IPS-18c (cell line): Measurements from ENCODE around the gene FLT3.
"Not testable (repeated sequence)": the region's sequence is repeated elsewhere in the genome, so short reads cannot be mapped to it uniquely, and the experiment has no call there.

ENCODE experiments used
- H3K4me3 ChIP-seq: 2 replicates; pipeline ENCODE4 v1.7.0; 2013; ENCODE audit warnings: low read depth, mild to moderate bottlenecking, low read length, moderate library complexity; ENCODE audit not compliant: insufficient read depth
- H3K9me3 ChIP-seq: one replicate; pipeline ENCODE4 v1.6.1; 2013; ENCODE audit warnings: mild to moderate bottlenecking, low read length, moderate library complexity; ENCODE audit not compliant: control insufficient read depth, insufficient read depth

FLT3 gene

DNA sequence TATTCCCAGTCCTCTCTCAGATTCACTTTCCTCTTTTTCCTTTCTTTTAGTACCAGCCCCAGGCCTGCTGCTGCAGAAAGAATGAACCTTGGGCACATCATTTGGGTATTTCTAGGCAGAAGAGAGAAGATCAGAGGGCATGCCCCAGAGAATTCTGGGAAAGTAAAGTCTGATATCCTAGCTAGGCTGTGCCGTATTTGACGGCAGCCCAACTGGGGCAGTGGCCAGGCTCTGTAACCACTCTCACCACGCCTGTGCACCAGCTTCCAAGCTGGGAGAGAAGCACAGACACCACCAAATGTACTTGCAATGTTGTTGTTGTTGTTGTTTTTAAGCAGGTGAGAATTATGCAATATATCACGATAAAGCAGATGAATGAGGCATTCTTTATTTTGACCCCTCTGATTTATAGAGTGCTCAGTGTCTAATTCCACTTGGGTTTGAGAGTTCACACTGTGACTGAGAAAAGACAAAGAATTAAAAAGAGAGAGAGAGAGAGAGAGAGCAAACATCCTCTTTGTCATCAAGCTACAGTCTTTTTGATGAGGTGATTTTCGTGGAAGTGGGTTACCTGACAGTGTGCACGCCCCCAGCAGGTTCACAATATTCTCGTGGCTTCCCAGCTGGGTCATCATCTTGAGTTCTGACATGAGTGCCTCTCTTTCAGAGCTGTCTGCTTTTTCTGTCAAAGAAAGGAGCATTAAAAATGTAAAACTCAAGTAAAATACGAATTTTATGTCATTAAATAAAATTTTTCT lies 72.6 kb downstream of the FLT3 start:
- no peak overlapping the region for H3K4me3 ChIP-seq
- H3K9me3 ChIP-seq, result no peaks in the 10 kb centered on the region

DNA sequence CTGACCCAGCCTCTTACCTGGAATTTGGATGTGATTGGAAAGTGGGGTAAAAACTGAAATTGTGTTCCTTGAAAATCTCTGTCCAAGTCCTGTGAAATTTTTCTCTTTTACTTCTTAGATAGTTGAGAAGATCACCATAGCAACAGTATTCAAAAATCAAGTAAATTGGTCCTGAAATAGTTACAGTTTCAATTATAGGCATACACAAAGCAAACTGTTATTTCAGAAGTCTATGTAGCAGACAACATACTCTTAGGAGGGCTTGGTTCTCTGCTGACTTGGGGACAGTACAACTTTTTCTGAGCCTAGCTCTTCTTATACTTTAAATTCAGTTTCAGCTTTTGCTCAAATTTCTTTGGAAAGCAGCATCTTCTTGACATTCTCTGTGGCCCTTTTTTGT lies 73.3 kb downstream of the FLT3 start:
- no peak overlapping the region for H3K4me3 ChIP-seq
- H3K9me3 ChIP-seq, result no peaks in the 10 kb centered on the region

DNA sequence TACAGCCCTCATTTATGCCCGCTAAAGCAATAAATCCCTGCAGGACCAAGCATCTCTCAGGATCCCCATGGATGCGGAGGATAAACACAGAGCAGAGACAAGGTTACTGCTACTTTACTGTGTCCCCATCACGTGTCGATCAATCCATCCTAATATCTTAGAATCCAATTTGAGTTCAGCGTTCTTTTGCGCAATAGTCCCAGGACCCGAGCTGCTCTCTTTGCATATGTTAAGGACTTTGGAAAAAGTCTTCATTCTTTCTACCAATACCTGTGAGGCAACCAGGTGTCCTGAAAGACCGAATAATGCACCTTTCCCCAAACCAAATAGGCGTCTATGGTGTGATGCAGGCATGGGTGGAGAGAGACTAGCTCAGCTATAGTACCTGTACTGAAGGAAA lies 73.9 kb downstream of the FLT3 start:
- Histone ChIP-seq H3K9me3 (no peaks in the 10 kb centered on the region), H3K4me3 (no peak overlapping the region)

DNA sequence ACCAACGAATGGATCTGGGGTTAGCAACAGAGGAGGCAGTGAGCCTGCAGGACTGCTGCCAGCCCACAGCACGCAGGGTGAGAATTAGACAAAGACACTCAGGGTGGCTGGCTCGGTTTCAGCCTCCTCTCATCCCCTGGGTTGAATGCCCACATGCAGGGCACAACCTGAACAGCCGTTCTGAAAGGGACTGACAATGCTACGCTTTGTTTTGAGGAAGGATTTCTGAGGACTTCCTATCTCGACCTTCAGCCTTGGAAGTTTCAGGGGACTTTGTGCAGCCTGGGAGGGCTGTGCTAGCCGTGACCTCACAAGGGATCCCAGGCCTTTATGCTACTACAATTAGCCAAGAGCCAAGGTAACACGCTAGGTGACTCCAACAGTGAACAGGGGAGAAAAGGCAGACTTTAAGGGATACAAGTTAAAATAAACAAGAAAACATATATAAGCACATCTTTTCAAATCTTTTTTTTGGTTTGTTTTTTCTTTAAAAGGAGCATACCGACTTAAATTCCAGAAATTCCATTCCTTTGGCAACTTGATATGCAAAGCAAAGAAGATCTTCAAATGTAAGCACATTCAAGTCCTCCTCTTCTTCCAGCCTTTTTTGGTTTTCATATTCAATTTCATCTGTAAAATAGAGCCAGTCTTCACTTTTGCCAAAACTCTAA lies 77.4 kb downstream of the FLT3 start:
- Histone ChIP-seq H3K4me3 (no peak overlapping the region), H3K9me3 (no peaks in the 10 kb centered on the region)

DNA sequence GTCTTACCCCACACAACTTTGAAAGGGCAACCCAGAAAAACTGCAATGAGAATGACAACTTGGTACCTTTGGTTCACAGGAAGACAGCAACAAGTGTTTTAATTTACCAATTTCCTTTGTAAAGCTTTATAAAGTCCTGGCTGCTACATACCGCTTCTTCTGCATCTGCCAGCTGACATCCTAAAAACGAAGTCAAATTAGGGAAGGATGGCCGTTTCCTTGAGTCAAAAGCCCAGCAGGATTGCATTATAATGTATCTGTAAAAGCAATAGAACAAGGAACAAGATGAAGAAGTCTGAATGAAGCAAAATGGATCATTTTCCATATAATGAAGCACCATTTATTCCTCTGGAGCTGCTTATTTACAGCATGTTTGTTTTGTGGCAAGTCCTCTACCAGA lies 86.1 kb downstream of the FLT3 start:
- Histone ChIP-seq H3K4me3 (no peak overlapping the region), H3K9me3 (no peaks in the 10 kb centered on the region)

DNA sequence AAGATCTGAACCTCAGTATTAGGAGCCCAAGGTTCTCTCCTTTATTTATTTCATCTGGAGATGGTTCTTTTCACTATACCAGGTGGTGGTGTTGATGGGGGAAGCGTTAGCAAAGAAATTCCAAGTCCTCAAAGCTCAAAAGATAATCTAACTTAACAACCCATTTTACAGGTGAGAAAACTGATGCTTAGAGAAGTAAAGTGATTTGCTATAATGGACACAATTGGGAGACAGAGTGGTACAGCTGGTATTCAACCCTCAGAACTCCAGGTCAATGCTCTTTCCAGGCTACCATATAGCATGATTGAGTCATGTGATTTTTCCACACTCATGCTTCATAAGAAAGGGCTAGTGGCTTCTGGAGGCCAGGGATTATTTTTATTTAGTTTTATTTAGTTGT lies 86.9 kb downstream of the FLT3 start:
- H3K4me3 ChIP-seq, result no peak overlapping the region

DNA sequence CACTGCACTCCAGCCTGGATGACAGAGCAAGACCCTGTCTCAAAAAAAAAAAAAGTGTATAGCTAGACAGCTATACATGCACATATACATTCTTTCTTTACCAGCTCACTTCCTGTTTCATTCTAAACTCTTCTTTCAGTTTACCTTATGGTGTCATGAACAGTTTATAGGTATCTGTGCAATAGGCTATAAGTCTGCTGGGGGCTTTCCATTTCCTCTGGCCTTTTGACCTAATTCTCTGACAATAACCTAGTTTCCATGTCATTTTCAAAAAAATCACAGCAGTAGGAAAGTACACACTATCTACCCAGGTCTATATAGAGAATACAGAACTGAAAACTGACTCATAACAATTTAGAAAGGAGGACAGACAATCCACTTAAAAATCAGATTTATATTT lies 87.5 kb downstream of the FLT3 start:
- Histone ChIP-seq H3K9me3 (no peaks in the 10 kb centered on the region), H3K4me3 (no peak overlapping the region)

More for the DNA sequence above, 86.9 kb downstream of the FLT3 start:
- no peaks in the 10 kb centered on the region for H3K9me3 ChIP-seq

DNA sequence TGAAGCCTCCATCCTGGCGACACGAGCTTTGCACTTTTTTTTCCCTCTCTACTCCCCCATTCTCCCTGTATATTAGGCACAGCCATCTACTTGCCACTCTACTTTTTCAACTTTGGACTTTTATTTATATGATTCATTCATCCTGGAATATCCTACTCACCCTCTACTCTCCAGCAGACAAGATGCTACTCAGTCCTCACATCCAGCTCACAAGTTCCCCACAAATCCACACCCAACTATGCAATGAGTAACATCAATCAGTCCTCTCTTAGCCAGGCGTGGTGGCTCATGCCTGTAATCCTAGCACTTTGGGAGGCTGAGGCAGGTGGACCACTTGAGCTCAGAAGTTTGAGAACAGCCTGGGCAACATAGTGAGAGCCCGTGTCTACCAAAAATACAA lies 88.0 kb downstream of the FLT3 start:
- Histone ChIP-seq H3K9me3 (no peaks in the 10 kb centered on the region), H3K4me3 (no peak overlapping the region)

DNA sequence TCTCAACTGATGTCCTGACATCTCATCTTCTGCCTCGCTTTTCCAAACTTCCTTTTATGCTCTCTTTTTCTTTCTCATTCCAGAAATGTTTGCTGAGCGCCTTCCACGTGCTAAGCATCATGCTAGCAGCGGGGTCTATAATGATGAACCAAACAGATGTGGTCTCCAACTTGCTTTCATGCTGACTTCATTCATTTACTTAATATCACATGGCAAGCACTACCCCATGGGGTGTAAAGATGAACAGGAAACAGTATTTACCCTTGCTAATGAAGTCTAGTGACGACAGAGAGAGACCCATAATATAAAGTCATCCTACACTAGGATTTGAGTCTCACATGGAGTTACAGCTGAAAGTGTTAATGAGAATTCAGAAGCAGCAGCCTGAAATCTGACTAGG lies 90.3 kb downstream of the FLT3 start:
- no peak overlapping the region for H3K4me3 ChIP-seq
- no peaks in the 10 kb centered on the region for H3K9me3 ChIP-seq

DNA sequence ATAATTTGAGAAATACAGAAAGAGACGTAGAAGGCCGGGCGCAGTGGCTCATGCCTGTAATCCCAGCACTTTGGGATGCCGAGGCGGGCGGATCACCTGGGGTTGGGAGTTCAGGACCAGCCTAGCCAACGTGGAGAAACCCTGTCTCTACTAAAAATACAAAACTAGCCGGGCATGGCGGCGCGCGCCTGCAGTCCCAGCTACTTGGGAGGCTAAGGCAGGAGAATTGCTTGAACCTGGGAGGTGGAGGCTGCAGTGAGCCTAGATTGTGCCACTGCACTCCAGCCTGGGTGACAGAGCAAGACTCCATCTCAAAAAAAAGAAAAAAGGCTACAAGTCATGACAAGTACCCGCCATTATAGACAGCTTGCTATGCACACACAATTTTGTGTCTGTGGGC lies 95.4 kb downstream of the FLT3 start:
- not testable (repeated sequence) for H3K4me3 ChIP-seq, H3K9me3 ChIP-seq

DNA sequence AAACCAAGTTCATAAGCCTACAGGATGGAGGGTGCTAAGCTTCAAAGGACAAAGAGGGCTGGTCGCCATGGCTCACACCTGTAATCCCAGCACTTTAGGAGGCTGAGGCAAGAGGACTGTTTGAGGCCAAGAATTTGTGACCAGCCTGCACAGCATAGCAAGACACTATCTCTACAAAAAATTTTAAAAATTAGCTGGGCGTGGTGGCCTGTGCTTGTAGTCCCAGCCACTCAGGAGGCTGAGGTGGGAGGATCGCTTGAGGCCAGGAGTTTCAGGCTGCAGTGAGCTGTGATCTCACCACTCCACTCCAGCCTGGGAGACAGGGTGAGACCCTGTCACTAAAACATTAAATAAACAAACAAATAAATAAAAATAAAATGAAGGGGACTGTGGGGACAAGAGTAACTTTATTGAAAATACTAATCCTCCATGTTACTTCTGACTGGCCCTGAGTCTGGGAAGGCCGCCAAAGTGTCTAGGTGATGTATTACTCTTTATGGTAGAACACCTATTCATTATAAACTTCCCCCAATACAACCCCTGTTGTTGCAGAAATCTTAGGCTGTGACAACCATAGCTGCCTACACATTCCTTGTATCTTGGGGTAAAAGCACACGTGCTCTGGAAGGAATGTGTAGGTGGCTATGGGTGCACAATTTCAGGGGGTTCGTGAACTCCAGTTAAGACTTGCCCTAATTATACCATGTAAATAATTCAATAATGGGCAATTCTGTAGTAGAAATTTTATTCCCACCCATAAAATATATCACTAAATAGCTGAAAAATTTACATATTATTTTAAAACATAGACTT lies 97.3 kb downstream of the FLT3 start:
- no peak overlapping the region for H3K4me3 ChIP-seq
- no peaks in the 10 kb centered on the region for H3K9me3 ChIP-seq

DNA sequence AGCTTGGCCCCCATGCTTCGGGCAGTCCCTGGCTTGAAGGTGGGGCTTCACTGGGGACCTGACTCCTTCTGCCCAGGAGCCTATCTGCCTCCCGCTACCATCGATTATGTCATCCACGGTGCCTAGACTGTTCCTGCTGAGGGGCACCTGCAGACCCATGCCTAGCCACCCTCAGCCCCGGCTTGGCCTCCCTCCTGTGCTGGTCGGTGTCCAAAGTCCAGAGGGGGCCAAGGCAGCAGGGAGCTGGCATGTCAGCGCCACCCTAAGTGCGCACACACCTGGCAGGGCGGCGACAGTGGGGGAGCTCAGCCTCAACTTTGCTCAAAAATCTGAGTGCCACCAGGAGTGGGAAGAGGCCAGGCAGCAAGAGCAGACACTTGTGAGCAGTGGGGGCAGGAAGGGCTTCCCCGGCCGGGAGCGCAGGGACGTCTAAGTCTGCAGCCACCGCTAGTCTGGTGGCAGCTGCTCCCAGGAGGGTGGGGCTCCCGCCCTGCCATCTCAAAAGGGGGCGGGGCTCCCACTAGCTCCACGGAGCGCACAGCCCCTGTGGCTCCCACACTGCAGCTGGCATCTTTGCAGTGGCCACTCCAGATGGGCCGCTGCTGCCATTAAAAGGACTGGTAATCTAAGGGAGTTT lies 98.4 kb downstream of the FLT3 start:
- Histone ChIP-seq H3K9me3 (no peaks in the 10 kb centered on the region), H3K4me3 (no peak overlapping the region)

DNA sequence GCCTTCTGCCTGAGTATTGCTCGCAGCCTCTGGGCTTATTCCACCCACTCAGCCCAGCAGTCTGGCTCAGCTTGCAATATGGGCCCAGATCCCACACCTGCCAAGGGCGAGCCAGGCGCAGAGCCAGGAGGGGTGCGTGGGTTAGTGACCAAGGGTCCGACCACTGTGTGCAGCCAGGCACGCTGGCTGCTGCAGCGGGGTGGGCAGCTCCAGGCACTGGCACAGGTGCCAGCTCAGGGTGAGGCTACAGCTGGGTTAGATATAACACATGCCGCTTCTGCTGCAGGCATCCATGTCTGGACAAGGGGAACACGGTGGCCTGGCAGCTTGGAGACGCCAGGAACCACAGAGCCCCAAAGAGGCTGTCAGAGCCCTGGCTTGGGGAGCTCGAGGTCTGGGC lies 99.3 kb downstream of the FLT3 start:
- no peak overlapping the region for H3K4me3 ChIP-seq
- no peaks in the 10 kb centered on the region for H3K9me3 ChIP-seq

DNA sequence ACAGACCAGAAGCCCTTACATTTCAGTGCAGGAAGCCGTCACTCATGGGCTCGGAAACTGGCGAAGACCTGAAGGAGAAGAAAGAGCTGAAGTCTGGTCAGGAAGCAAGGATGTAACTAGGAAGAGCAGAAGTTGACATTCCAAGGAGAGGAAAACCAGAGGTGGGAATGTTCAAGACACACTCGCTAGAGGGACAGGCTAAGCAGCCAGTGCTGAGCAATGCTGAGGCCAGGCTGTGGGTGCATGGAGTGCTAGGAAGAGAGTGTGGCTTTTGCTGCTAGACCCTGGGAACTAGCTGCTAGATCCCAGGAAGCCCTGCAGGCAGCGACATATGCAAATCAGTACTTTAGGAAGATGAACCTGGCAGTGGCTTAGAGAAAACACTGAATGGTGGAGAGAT lies 99.8 kb downstream of the FLT3 start:
- Histone ChIP-seq H3K9me3 (no peaks in the 10 kb centered on the region), H3K4me3 (no peak overlapping the region)

DNA sequence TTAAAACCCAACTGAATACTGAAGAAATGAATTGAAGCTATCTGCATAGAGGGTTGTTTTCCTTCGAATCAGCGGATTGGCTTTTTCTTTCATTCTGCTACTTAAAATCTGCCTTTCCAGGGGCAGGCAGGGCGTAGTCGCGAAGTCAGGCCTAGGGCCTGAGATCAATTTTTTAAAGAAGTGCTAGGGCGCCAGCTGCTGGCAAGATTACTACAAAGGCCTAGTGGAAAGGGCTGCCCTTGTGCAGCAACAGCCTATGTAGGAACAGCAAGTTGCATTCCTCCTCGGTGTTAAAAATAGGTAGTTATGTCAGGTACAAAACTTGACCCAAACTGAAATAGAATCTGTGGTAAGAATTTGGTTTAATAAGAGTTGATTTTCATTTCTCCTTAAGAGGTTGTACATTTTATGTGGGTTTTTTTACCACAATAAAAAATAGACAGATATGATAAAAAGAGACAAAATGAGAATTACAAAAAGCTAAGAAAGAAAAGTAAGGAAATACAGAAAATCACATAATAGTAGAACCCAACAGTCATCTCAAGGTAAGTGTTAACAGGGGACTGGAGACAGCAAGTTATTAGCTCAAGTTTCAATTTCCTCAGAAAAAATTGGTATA lies 102.4 kb downstream of the FLT3 start:
- Histone ChIP-seq H3K4me3 (no peak overlapping the region), H3K9me3 (no peaks in the 10 kb centered on the region)

DNA sequence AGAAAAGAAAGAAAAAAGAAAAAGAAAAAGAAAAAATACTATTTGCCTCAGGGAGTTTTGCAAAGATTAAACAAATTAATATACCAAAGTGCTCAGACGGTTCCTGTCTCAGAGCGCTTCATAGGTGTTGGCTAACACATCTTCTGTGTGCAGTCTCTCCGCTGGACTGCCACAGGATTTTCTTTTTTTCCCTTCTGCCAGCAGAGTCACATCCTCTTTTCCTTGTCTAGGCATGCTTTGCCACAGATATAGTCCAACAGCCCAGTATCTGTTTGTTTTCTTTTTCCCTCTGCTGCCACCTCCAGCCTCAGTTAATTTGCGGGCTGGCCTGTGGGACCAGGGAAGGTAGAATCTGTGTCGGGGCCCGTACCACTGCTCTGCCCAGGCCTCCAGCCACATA lies 108.5 kb downstream of the FLT3 start:
- no peak overlapping the region for H3K4me3 ChIP-seq
- H3K9me3 ChIP-seq, result no peaks in the 10 kb centered on the region

DNA sequence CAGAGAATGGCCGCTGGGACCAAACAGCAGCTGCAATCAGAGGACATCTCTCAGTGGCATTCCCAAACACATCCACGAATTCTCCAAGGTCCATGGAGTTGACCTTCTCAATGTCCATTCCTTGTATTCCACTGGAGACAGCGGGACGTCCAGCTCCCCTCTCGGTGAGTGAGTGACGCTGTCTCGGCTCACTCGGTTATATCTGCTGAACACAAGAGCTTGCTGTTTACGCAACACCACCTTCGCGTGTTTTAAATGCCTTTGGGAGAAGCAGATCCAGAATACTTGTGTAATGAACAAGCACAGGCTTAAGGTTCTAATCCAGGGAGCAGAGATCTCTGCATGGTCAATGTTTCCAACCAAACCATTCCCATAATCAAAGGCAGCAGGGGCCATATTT lies 111.9 kb downstream of the FLT3 start, which contains the start of gene URAD:
URAD (minus strand) TSS at position 174 of the 400 bp plus-strand sequence; CDS start at position 118, 56 bp downstream.
- Histone ChIP-seq H3K9me3 (no peaks in the 10 kb centered on the region), H3K4me3 (no peak within 1 kb of the TSS)
